GM19193 (cell line): ENCODE data around the gene PCF11.

Experiments used
- POLR2A ChIP-seq: IDR thresholded peaks from 4 replicates; pipeline ENCODE4 v1.6.1; 2011; ENCODE audit not compliant: insufficient read depth, insufficient read length; ENCODE audit errors: extremely low read depth

Gene PCF11

DNA sequence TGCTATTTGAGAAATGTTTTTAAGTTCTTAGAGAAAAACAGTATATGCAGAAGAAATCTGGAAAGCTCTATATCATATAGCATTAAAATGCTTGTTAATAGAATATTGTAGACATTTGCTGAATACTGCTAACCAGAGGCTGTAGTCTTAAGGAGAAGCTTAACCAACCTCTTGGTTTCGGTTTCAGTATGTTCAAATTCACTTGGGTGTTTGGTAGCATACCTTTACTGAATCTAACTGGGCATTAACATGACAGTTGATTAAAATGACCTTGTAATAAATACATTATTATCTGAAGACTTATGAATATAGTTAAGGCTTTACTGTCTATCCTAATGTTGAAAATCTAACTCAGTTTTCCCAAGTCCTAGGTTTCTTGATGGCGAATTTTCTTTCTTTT, 5.4 kb downstream of the PCF11 start:
- TF ChIP-seq POLR2A = no peak

GRCh38 chr11:83166193-83166866, 9.4 kb downstream of the PCF11 start:
- no peak for TF ChIP-seq POLR2A

- TF ChIP-seq POLR2A = no peak
These were observed 11.8 kb downstream of the PCF11 start for GRCh38 chr11:83168756-83169155.

DNA sequence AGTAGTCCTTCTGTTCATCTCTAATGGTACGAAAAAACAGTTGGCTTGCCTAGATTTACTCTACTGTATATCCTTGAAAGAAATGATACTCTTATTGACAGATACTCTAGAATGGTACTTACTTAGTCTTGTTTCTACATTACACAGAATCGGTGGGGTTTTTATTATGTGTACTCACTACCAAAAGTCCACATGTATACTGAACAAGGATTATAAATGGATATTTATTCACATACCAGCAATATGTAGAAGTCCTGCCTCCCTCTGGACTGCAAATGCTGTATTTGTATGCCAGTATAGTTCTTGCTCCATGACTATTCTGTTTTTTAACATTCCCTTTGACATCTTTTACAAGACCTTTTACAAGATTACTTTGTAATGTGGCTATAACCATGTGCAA, 13.9 kb downstream of the PCF11 start:
- no peak for TF ChIP-seq POLR2A

- no peak for TF ChIP-seq POLR2A
These were observed 15.6 kb downstream of the PCF11 start for GRCh38 chr11:83172551-83172950.

GRCh38 chr11:83174008-83174407, 17.1 kb downstream of the PCF11 start:
- TF ChIP-seq POLR2A = no peak

DNA sequence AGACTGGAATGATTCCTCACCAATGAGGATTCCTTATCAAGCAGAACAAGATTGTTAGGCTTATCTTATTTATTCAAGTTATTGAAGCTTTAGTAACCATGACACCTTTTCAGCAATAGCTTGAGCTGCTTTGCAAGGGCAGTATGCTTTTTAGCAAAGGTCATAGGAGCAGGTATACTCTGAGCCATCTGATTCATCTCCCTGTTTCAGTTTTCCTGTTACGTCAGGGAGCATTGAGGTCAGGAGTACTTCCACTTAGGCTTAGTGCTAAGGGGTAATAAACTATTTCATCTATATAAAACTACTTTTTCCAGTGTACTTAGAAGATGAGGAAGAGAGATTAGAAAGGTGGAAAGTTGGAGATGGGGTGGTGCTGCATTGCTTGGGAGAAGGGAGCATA, 18.9 kb downstream of the PCF11 start:
- no peak for TF ChIP-seq POLR2A

GRCh38 chr11:83181815-83182214, 24.9 kb downstream of the PCF11 start:
- no peak for TF ChIP-seq POLR2A

DNA sequence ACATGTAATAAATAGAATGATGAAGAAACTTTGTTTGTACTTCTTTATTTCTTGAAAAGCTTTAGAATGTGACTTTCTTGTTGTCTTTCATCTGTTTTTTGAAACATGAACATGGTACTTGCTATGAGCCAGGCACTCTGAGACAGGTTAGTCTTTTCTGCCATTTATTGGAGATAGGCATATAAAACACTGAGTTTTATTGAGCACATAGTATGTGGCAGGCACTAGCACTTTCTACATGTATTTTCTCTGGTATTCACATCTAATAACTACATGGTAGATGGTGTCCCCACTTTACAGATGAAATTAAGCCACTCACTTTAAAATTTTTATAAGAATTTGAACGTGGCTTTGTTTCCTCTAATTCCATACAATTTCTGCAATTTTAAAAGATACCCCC, 28.8 kb downstream of the PCF11 start:
- TF ChIP-seq POLR2A = no peak

DNA sequence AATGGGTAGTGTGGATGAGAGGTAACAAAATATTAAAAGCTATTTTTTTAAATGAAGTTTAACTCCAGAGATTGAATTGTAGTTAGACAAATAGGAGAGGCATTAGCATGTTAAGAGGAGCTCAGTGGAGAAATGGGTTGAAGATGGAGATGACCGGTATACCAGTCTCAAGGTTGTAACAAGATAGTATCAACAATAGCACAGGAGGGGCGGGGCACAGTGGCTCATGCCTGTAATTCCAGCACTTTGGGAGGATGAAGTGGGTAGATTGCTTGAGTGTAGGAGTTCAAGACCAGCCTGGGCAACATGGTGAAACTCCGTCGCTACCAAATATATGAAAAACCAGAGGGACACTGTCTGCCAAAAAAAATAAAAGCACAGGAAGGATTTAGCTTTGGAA, 30.5 kb downstream of the PCF11 start:
- no peak for TF ChIP-seq POLR2A

- no peak for TF ChIP-seq POLR2A
These were observed 34.6 kb downstream of the PCF11 start for GRCh38 chr11:83191491-83191890.

DNA sequence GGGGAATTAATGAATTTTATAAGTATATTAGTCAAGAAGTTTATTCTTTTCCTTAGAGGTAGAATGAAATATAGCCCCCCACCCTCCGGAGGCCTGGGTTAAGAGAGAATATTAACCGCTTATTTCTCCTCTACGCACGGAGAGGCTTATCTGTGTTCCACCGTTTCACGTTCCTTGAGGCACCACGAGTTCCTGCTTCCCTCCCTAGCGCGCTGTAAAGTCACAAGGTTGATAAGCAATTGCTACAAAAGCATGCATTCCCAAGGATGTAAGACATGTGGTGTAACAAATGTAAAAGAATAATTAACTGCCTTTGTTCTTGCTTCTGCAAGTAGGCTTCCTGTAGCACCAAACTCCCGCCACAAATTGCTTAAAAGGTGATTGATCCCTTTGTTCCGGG, 35.1 kb downstream of the PCF11 start:
- no peak for TF ChIP-seq POLR2A

DNA sequence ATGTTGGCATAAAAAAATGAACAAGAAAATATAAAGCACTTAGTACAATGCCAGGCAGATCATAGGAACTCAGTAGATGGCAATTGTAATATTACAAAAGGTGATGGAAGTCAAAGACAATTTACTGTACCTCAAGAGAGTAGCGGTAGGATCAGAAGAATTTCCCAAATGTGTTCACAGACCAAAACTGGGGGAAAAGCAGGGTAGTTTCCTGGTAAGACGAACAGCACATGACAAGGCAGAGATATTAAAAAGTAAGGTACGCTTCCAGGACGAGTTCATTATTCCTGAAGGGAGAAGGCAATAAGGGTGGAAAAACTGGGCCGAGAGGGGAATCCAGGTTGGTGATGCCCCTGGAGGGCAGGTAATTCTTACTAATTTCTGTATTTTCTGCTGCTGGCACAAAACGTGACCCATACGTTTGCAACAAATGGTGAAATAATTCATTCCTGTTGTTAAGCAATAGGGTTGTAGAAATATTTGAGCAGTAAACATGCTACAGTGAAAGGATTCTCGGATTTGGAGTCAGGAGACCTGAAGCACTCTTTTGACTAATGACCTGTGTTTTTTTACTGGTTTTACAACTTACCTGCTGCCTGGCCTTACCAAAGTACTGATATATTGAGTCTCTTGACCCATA, 35.8 kb downstream of the PCF11 start:
- no peak for TF ChIP-seq POLR2A

GRCh38 chr11:83193315-83194280, 36.7 kb downstream of the PCF11 start, which contains the start of gene ANKRD42:
TSS of gene ANKRD42 (plus strand) at chr11:83193712. CDS start at chr11:83194671, 959 bp downstream.
- TF ChIP-seq POLR2A = peak; percentile 52
